ENCODE results near the gene TPSAB1. TPM values are rescaled to one million over a fixed set of nuclear protein-coding genes. Genes with fewer than 3 reads are reported as not detected.
A peak's percentile ranks its signal among the peaks of the same experiment; 100 is the strongest.
"Not testable (repeated sequence)": the region's sequence is repeated elsewhere in the genome, so short reads cannot be mapped to it uniquely, and the experiment has no call there.

TPSAB1 gene
- total and polyA plus RNA-seq, 10 donors, result 0.26 to 17.9 (median 1.1) TPM; not detected in 1

DNA sequence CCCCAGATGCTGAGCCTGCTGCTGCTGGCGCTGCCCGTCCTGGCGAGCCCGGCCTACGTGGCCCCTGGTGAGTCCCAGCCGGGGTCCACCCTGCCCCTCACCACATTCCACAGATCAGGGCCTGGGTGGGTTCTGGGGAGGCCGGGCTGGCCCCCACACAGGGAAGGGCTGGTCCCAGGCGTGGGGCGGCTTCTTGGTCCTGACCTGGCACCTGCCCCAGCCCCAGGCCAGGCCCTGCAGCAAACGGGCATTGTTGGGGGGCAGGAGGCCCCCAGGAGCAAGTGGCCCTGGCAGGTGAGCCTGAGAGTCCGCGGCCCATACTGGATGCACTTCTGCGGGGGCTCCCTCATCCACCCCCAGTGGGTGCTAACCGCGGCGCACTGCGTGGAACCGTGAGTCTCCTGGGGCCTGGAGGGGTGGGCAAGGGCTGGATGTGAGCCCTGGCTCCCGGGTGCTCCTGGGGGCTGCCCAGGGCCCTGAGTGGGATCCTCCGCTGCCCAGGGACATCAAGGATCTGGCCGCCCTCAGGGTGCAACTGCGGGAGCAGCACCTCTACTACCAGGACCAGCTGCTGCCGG is 15.9 kb downstream of the TPSAB1 start:
- peaks cover 0 to 62% (median 35%) of the 10 kb centered on the region in 7 donors for H3K27me3 ChIP-seq (replicated peaks in 1 of 7)
- intact Hi-C loops (cut with DNase I; ENCODE audit: low total_unique reads); H3K4me3 ChIP-seq; H3K36me3 ChIP-seq; H3K9me3 ChIP-seq; H3K27ac ChIP-seq: not testable (repeated sequence)
- DNase-seq, result peak; percentile 66
- H3K4me1 ChIP-seq, result peaks cover 0 to 17% (median 9%) of the 10 kb centered on the region in 6 donors
- WGBS, 5 donors, result 78 to 88% (median 83%) methylated on average over 4 to 23 of the region's 23 CpGs

GRCh38 chr16:1256874-1257322 is 16.4 kb downstream of the TPSAB1 start:
- intact Hi-C loops (cut with DNase I; ENCODE audit: low total_unique reads), result no loop called here
- H3K4me3 ChIP-seq, result no peak overlapping the region
- peaks cover 0 to 20% (median 9%) of the 10 kb centered on the region in 6 donors for H3K4me1 ChIP-seq
- H3K27ac ChIP-seq, result no peak overlapping the region
- DNase-seq, result no peak
- WGBS, 5 donors, result 65 to 86% (median 82%) methylated on average over 11 to 22 of the region's 22 CpGs
- H3K36me3 ChIP-seq, result no peaks in the 10 kb centered on the region
- TF ChIP-seq CTCF (IDR thresholded peaks at IDR 0.05 in 8 of 11, conservative IDR thresholded peaks at IDR 0.05 in 3 of 11) (no peak), POLR2AphosphoS5 (IDR thresholded peaks at IDR 0.05) (no peak), POLR2A (IDR thresholded peaks at IDR 0.05) (no peak)
- no peaks in the 10 kb centered on the region for H3K9me3 ChIP-seq
- peaks cover 0 to 67% (median 40%) of the 10 kb centered on the region in 7 donors for H3K27me3 ChIP-seq (replicated peaks in 1 of 7)

GRCh38 chr16:1257561-1258224 is 17.2 kb downstream of the TPSAB1 start:
- H3K27me3 ChIP-seq (replicated peaks in 1 of 7), result peaks cover 0 to 75% (median 48%) of the 10 kb centered on the region in 7 donors
- WGBS, 5 donors, result 77 to 83% (median 81%) methylated on average over 23 to 34 of the region's 34 CpGs
- no peak overlapping the region for H3K27ac ChIP-seq
- peaks cover 0 to 20% (median 9%) of the 10 kb centered on the region in 6 donors for H3K4me1 ChIP-seq
- no peaks in the 10 kb centered on the region for H3K36me3 ChIP-seq
- H3K9me3 ChIP-seq, result no peaks in the 10 kb centered on the region
- DNase-seq, result peak; percentile 71
- intact Hi-C loops (cut with DNase I; ENCODE audit: low total_unique reads), result no loop called here
- no peak for TF ChIP-seq POLR2A (IDR thresholded peaks at IDR 0.05)
- no peak for TF ChIP-seq POLR2AphosphoS5 (IDR thresholded peaks at IDR 0.05)
- no peak for TF ChIP-seq CTCF (IDR thresholded peaks at IDR 0.05 in 8 of 11, conservative IDR thresholded peaks at IDR 0.05 in 3 of 11)
- no peak overlapping the region for H3K4me3 ChIP-seq

DNA sequence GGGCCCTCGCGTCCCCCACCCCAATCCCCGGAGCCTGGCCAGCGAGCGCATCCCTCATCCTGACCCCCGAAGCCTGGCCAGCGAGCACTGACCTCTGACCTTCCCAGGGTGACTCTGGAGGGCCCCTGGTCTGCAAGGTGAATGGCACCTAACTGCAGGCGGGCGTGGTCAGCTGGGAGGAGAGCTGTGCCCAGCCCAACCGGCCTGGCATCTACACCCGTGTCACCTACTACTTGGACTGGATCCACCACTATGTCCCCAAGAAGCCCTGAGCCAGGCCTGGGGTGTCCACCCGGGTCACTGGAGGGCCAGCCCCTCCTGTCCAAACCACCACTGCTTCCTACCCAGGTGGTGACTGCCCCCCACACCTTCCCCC is 17.7 kb downstream of the TPSAB1 start:
- TF ChIP-seq CTCF (IDR thresholded peaks at IDR 0.05 in 8 of 11, conservative IDR thresholded peaks at IDR 0.05 in 3 of 11), result no peak
- no peak for TF ChIP-seq POLR2A (IDR thresholded peaks at IDR 0.05)
- TF ChIP-seq POLR2AphosphoS5 (IDR thresholded peaks at IDR 0.05), result no peak
- Histone ChIP-seq H3K9me3 (no peaks in the 10 kb centered on the region), H3K27ac (no peak overlapping the region), H3K4me1 (peaks cover 0 to 20% (median 9%) of the 10 kb centered on the region in 6 donors), H3K27me3 (replicated peaks in 1 of 7) (peaks cover 0 to 80% (median 54%) of the 10 kb centered on the region in 7 donors), H3K4me3 (no peak overlapping the region), H3K36me3 (no peaks in the 10 kb centered on the region)
- WGBS, 5 donors, result 66 to 83% (median 74%) methylated on average over 7 to 12 of the region's 12 CpGs
- intact Hi-C loops (cut with DNase I; ENCODE audit: low total_unique reads), result no loop called here
- DNase-seq, result no peak

All from spleen (tissue), 11 donors.